H9 (cell line): Measurements from ENCODE around the gene ADAMTS16. TPM values are rescaled to one million over a fixed set of nuclear protein-coding genes. Genes with fewer than 3 reads are reported as not detected.

Experiments
- DNase-seq: peaks from one replicate; pipeline ENCODE4 v3.0.0-alpha.2; 2017
- H2AFZ ChIP-seq: one replicate; pipeline ENCODE4 v1.6.1; 2013; ENCODE audit warnings: mild to moderate bottlenecking, low read length, control low read depth, moderate library complexity
- H2AK5ac ChIP-seq: 2 replicates; pipeline ENCODE4 v1.6.1; 2013; ENCODE audit warnings: low read length, control low read depth, mixed read lengths; ENCODE audit not compliant: insufficient read length
- H2BK120ac ChIP-seq: one replicate; pipeline ENCODE4 v1.6.1; 2013; ENCODE audit warnings: low read depth, mild to moderate bottlenecking, low read length, control low read depth, inconsistent platforms; ENCODE audit not compliant: poor library complexity, severe bottlenecking
- H2BK12ac ChIP-seq: 2 replicates; pipeline ENCODE4 v1.6.1; 2013; ENCODE audit warnings: low read length, control low read depth, mixed read lengths, low read depth; ENCODE audit not compliant: insufficient read length
- H2BK15ac ChIP-seq: 2 replicates; pipeline ENCODE4 v1.6.1; 2013; ENCODE audit warnings: low read depth, low read length, control low read depth
- H2BK20ac ChIP-seq: one replicate; pipeline ENCODE4 v1.6.1; 2013; ENCODE audit warnings: low read depth, mild to moderate bottlenecking, low read length, control low read depth, inconsistent platforms; ENCODE audit not compliant: poor library complexity, severe bottlenecking
- H2BK5ac ChIP-seq: 2 replicates; pipeline ENCODE4 v1.6.1; 2013; ENCODE audit warnings: low read length, control low read depth, mixed read lengths; ENCODE audit not compliant: insufficient read length
- H3K14ac ChIP-seq: 2 replicates; pipeline ENCODE4 v1.6.1; 2013; ENCODE audit warnings: low read length, control low read depth; ENCODE audit not compliant: insufficient read depth
- H3K18ac ChIP-seq: 2 replicates; pipeline ENCODE4 v1.6.1; 2013; ENCODE audit warnings: low read depth, mild to moderate bottlenecking, mixed read lengths, low read length, control low read depth; ENCODE audit not compliant: insufficient read length
- H3K23ac ChIP-seq: 2 replicates; pipeline ENCODE4 v1.6.1; 2013; ENCODE audit warnings: low read length, control low read depth, mixed read lengths, low read depth; ENCODE audit not compliant: insufficient read length
- H3K23me2 ChIP-seq: 2 replicates; pipeline ENCODE4 v1.6.1; 2013; ENCODE audit warnings: low read depth, mild to moderate bottlenecking, mixed read lengths, low read length, control low read depth; ENCODE audit not compliant: insufficient read length, poor library complexity, severe bottlenecking
- H3K27ac ChIP-seq: 2 replicates; pipeline ENCODE4 v1.5.1; 2013; ENCODE audit warnings: low read length, control low read depth, mixed read lengths, low read depth; ENCODE audit not compliant: insufficient read length
- H3K27me3 ChIP-seq: 2 replicates; pipeline ENCODE4 v1.6.1; 2013; ENCODE audit warnings: low read length, control low read depth, inconsistent platforms; ENCODE audit not compliant: insufficient read depth
- H3K4ac ChIP-seq: 2 replicates; pipeline ENCODE4 v1.6.1; 2013; ENCODE audit warnings: low read depth, mild to moderate bottlenecking, control low read depth, inconsistent platforms, low read length, moderate library complexity
- H3K4me1 ChIP-seq: 2 replicates; pipeline ENCODE4 v1.6.1; 2013; ENCODE audit warnings: low read length, control low read depth, inconsistent platforms; ENCODE audit not compliant: insufficient read depth
- H3K4me2 ChIP-seq: 2 replicates; pipeline ENCODE4 v1.6.1; 2013; ENCODE audit warnings: low read length, control low read depth, mixed read lengths; ENCODE audit not compliant: insufficient read length, insufficient read depth
- H3K56ac ChIP-seq: 2 replicates; pipeline ENCODE4 v1.6.1; 2013; ENCODE audit warnings: low read depth, mild to moderate bottlenecking, mixed read lengths, low read length, control low read depth; ENCODE audit not compliant: insufficient read length
- H3K79me1 ChIP-seq: 2 replicates; pipeline ENCODE4 v1.6.1; 2013; ENCODE audit warnings: low read depth, mild to moderate bottlenecking, moderate library complexity, low read length, control low read depth, inconsistent platforms; ENCODE audit not compliant: insufficient read depth, poor library complexity, severe bottlenecking
- H3K79me2 ChIP-seq: 2 replicates; pipeline ENCODE4 v1.6.1; 2013; ENCODE audit warnings: low read length, control low read depth, inconsistent platforms; ENCODE audit not compliant: insufficient read depth
- H3K9ac ChIP-seq: 2 replicates; pipeline ENCODE4 v1.6.1; 2013; ENCODE audit warnings: low read length, control low read depth, mixed read lengths; ENCODE audit not compliant: insufficient read length; ENCODE audit errors: extremely low read depth
- H3K9me3 ChIP-seq: one replicate; pipeline ENCODE4 v1.6.1; 2013; ENCODE audit warnings: low read depth, low read length, inconsistent platforms; ENCODE audit not compliant: control insufficient read depth
- H3T11ph ChIP-seq: one replicate; pipeline ENCODE4 v1.6.1; 2013; ENCODE audit warnings: mild to moderate bottlenecking, low read length, control low read depth, inconsistent platforms
- H4K20me1 ChIP-seq: one replicate; pipeline ENCODE4 v1.6.1; 2013; ENCODE audit not compliant: control insufficient read depth, insufficient read length, insufficient read depth
- H4K5ac ChIP-seq: 2 replicates; pipeline ENCODE4 v1.6.1; 2013; ENCODE audit warnings: low read depth, mild to moderate bottlenecking, mixed read lengths, low read length, control low read depth; ENCODE audit not compliant: insufficient read length
- H4K8ac ChIP-seq: replicated peaks from 2 replicates; pipeline ENCODE4 v1.6.1; 2013; ENCODE audit warnings: low read length, control low read depth, mixed read lengths, low read depth; ENCODE audit not compliant: insufficient read length
- H4K91ac ChIP-seq: 2 replicates; pipeline ENCODE4 v1.6.1; 2013; ENCODE audit warnings: low read depth, mild to moderate bottlenecking, moderate library complexity, mixed read lengths, low read length, control low read depth; ENCODE audit not compliant: insufficient read length
- H3K27ac Mint-ChIP-seq, 3 experiments: 2 replicates in 2 of 3; 3 replicates in 1 of 3; pipeline ENCODE4 v1.8.0; 2020 to 2021; ENCODE audit warnings: mixed read lengths in 3 of 3, mild to moderate bottlenecking in 1 of 3, moderate library complexity in 1 of 3
- H3K27me3 Mint-ChIP-seq: 2 replicates; pipeline ENCODE4 v1.8.0; 2021; ENCODE audit warnings: low read depth, mild to moderate bottlenecking, moderate library complexity, mixed read lengths
- H3K36me3 Mint-ChIP-seq, 3 experiments: 2 replicates in 2 of 3; 3 replicates in 1 of 3; pipeline ENCODE4 v1.8.0; 2020 to 2021; ENCODE audit warnings: low read depth in 3 of 3, mixed read lengths in 3 of 3; ENCODE audit not compliant: insufficient read depth in 1 of 3
- H3K4me1 Mint-ChIP-seq, 2 experiments: 2 replicates each; pipeline ENCODE4 v1.8.0; 2020; ENCODE audit warnings: mixed read lengths in 2 of 2
- H3K4me3 Mint-ChIP-seq, 2 experiments: 2 replicates in 1 of 2; 3 replicates in 1 of 2; pipeline ENCODE4 v1.8.0; 2020 to 2021; ENCODE audit warnings: mild to moderate bottlenecking in 2 of 2, mixed read lengths in 2 of 2, moderate library complexity in 1 of 2
- H3K9me3 Mint-ChIP-seq, 2 experiments: 2 replicates in 1 of 2; 3 replicates in 1 of 2; pipeline ENCODE4 v1.8.0; 2020; ENCODE audit warnings: mild to moderate bottlenecking in 2 of 2, mixed read lengths in 2 of 2, moderate library complexity in 1 of 2
- CTCF ChIP-seq: fragments of 200-600 bp; sonication (generic); conservative IDR thresholded peaks from 3 replicates; pipeline ENCODE4 v1.8.0; 2021; ENCODE audit warnings: antibody characterized with exemption, mild to moderate bottlenecking
- WGBS: extraction: QIAGEN DNeasy Blood & Tissue Kit; methylation state at CpG from one replicate; pipeline ENCODE4 v1.1.7; 2013; ENCODE audit warnings: missing lambda C conversion rate, low lambda C conversion rate, mixed read lengths; ENCODE audit not compliant: insufficient read length; ENCODE audit errors: extremely low coverage; 5-methylcytosine and 5-hydroxymethylcytosine counted together
- total RNA-seq: library from RNA; stranded (reverse); gene quantifications from 2 replicates; pipeline ENCODE4 v1.2.1, GENCODE V29; 2021

ADAMTS16 gene
- total RNA-seq, 1 experiment from 2014 or later: 4.5 TPM

- Histone ChIP-seq H3K9ac (no peak overlapping the region), H3K27ac (peak overlapping the region; percentile 98), H4K8ac (peak overlapping the region; percentile 63), H3K79me2 (no peaks in the 10 kb centered on the region), H3K18ac (peak overlapping the region; percentile 32), H2BK120ac (no peak overlapping the region), H2BK5ac (no peak overlapping the region), H2AK5ac (no peak overlapping the region), H2BK12ac (no peak overlapping the region), H2BK20ac (no peak overlapping the region), H3K9me3 (no peaks in the 10 kb centered on the region), H3K23ac (no peak overlapping the region), H4K91ac (no peak overlapping the region), H3K14ac (no peak overlapping the region), H3K4ac (no peak overlapping the region), H4K5ac (peak overlapping the region; percentile 94), H3K4me2 (peak overlapping the region; percentile 44), H3K27me3 (no peaks in the 10 kb centered on the region), H4K20me1 (peaks cover 2% of the 10 kb centered on the region), H3K23me2 (no peaks in the 10 kb centered on the region), H3K56ac (no peak overlapping the region), H3K79me1 (no peaks in the 10 kb centered on the region), H3T11ph (no peak overlapping the region), H2BK15ac (no peak overlapping the region), H3K4me1 (peaks cover 21% of the 10 kb centered on the region; the same call in 1 of the 2 replicates), H2AFZ (no peak overlapping the region)
- TF ChIP-seq CTCF: no peak
- Mint-ChIP-seq H3K9me3 (peaks cover 0 to 2% of the 10 kb centered on the region in 2 experiments; a peak in 1 of 5 replicates), H3K4me3 (peak overlapping the region; percentile 51 to 76; a peak in 4 of 5 replicates), H3K27ac (peak overlapping the region in 2 of 3 experiments; percentile 86 to 99; a peak in 4 of 7 replicates), H3K36me3 (peaks cover 0 to 3% (median 3%) of the 10 kb centered on the region in 3 experiments; a peak in 3 of 7 replicates), H3K4me1 (peaks cover 60 to 67% of the 10 kb centered on the region in 2 experiments), H3K27me3 (peaks cover 13% of the 10 kb centered on the region)
- no CpG with 5 or more reads among the region's 10 CpGs for WGBS
- DNase-seq: peak; percentile 39
Measured at GRCh38 chr5:5183933-5184332, 43.8 kb downstream of the ADAMTS16 start.
